CD4-positive, alpha-beta T cell treated with Interleukin-15 for 4 hours (primary cell): Measurements from ENCODE around the gene KBTBD12.
"Not testable (repeated sequence)": the region's sequence is repeated elsewhere in the genome, so short reads cannot be mapped to it uniquely, and the experiment has no call there.

Experiments used
- DNase-seq: peaks from one replicate; pipeline ENCODE4 v3.0.0-alpha.2; 2020; ENCODE audit warnings: low spot score

Gene KBTBD12

DNA sequence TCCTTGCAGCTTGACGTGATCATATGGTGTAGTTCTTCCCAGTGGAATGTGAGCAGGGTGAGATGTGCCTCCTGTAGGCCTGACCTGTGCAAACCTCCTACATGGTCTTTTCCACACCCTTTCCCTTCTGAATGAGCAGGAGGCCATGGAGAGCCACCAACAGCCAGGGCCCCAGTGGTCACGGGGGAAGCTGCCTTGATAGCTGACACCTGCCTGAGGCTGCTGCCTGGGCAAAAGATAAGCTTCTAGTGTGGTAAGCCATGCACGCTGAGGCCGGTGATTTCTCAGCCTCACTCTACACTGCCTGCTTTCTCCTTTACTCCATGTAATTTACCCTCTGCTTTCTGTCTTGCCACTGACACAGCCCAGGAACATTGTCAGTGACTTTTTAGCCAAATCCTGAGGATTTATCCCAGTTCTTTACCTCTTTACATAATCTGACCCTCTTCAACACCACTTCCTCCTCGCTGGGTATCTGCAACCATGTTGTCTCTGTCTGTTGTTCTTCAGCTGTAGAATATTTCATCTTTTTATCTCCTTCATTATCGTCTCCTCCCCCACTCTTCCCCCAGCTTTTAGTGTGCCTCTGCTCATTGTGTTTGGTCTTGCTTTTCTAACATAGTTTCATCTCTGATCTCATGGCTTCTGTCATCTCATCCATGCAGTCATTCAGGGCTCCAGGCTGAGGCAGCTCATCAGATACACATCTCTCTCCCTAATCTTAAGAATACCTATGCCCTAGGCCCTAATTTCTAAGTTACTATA lies 11.2 kb upstream of the KBTBD12 start:
- DNase-seq, result no peak

DNA sequence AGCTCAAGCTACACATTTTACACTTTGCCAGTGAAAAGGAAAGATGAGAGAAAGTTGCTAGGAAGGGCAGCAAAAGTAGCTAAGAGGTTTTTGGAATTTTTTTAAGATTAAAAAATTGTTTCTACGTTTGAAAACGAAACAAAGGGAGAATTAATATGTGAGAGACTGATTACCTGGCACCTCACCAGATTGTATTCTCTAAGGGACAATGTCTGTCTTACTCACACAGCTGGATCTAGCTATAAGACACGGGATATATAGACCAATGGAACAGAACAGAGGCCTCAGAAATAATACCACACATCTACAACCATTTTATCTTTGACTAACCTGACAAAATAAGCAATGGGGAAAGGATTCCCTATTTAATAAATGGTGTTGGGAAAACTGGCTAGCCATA lies 9.5 kb upstream of the KBTBD12 start:
- no peak for DNase-seq

DNA sequence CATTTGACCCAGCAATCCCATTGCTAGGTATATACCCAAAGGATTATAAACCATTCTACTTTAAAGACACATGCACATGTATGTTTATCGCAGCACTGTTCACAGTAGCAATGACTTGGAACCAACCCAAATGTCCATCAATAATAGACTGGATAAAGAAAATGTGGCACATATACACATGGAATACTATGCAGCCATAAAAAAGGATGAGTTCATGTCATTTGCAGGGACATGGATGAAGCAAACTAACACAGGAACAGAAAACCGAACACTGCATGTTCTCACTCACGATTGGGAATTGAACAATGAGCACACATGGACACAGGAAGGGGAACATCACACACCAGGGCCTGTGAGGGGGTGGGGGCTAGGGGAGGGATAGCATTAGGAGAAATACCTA lies 8.4 kb upstream of the KBTBD12 start:
- DNase-seq, result not testable (repeated sequence)

DNA sequence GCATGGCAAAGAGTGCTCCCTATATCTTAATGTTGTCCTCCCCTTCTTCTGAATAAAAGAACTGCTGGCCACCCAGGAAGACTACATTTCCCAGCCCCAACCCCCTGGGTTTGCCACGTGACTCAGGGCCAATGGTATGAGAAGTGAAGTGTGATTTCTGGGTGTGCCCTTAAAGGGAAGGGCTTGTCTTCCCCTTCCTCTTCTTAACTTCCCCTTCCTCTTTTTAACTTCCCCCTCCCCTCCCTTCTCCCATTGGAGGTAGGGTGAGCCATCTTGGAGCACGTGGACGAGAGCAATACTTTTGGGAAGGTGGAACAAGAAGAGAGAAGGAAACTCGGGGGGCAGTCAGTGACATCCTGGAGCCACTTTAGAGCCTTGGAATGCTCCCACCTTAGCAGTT lies 6.8 kb upstream of the KBTBD12 start:
- no peak for DNase-seq

DNA sequence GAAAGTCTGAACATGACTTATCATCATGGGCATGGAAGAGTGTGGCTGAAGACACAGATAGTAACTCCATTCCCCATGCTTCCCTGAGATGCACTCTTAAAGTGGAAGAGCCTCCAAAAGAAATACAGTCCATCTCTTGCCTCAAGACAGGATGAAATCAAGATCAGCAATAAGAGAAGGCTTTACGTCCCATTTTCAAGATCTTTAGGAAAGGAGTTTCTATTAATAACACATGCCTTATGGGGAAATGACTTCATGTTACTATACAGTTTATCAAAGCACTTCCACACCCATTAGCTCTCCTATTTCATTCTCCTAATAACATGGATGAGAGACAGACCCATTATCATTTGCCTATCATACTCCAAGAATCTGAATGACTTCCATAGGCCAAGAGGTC lies 6.1 kb upstream of the KBTBD12 start:
- no peak for DNase-seq

DNA sequence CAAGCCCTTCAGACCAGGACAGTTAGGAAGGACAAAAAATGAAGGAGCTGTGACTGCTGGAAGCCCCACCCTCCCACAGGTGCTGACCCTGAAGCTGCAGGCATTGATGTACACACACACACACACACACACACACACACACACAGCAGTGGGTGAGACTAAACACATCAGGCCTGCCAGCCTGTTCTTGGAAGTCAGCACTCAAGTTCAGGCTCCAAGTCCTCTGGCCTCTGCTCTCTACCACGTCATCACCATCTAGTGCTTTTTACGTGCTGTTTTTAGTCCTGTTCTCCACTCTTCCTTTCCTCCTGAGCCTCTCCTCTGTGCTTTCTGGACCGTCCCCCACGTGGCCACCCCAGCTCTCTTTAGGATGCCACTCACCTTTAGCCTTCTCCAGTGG lies 5.4 kb upstream of the KBTBD12 start:
- DNase-seq, result no peak

DNA sequence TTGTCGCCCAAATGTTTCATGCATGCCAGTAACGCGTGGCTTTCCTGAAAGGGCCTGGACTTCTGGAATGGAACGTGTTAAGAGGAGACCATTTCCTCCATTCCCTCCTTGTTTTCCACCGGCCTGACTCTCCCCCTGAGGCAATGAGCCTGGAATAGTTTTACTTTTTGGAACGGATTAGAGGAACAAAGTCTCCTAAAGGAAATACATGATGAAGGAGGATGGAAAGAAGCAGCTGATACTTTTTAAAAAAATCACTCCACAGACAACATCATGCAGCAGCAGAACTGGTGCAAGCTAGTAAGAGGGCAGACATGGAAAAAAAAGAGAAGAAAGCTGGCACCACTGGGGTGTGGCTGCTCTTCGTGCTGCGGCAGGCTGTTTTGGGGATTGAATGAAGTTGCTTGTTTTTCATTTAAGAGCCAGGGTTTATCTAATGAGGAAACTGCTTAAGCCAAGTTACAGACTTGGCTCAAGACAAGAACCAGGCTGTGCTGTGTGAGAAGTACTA lies 3.6 kb upstream of the KBTBD12 start:
- no peak for DNase-seq

DNA sequence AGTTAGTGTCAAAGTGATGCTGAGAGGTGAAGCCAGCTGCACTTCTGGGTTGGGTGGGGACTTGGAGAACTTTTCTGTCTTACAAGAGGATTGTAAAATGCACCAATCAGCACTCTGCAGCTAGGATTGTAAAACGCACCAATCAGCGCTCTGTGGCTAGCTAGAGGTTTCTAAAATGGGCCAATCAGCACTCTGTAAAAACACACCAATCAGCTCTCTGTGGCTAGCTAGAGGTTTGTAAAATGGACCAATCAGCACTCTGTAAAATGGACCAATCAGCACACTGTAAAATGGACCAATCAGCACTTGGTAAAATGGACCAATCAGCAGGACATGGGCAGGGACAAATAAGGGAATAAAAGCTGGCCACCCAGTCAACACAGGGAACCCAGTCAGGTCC lies 1.2 kb upstream of the KBTBD12 start:
- not testable (repeated sequence) for DNase-seq

DNA sequence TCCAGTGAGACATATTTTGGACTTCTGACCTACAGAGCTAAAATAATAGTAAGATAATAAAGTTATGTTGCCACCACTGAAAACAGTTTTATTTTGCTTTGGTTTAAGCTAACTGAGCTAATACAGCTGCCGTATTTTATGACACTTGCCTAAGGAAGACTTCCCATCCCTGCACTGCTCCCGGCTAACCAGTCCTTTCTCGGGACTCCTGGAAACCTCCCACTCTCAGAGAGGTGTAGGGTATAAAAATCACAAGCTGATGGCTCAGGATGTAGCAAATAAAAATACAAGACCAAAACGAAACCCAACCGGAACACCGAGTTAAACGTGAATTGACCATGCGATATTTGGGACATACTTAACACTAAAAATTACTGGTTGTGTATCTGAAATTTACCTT lies 448 bp upstream of the KBTBD12 start:
- DNase-seq, result no peak

DNA sequence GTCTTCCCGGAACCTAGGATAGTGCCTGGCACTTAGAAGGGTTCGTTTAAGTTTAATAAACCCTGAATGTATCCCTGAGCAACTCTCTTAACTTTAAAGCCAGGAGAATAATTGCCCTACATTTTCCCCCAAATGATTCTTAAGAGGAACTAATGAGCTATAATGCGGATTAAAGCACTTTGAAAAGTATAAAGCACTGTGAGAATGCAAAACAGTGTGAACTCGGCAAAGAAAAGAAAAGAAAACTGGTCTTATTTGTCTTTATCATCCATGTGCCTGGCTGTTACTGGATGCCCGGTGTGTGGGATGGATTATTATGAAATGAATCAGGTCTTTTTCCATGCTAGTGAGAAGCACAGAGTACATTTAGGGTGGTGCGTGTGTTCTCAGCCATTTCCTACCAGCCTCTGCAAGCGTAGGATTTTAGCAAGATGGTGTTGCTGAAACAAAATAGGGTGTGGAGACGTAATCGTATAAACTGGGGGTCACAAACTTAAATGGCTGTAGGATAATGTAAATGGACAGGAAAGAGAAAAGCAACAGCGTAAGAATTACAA lies 983 bp downstream of the KBTBD12 start:
- no peak for DNase-seq

DNA sequence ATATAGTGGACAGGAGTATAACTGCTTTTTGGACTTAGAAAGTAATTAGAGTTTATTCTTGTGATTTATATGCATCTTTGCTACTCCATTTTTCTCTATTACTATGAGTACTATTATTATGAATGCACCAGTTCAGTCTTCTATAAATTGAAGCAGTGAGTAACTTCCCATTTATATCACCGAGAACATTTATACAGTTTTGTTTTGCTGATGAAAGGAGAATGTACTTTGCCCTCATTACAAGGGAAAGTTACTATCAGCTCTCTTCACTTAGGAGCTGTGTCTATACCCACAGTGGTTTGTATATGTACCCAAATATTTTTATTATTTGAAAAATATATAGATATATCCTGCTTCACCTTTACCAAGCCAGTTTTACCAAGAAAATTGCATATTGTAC lies 5.7 kb downstream of the KBTBD12 start:
- no peak for DNase-seq

DNA sequence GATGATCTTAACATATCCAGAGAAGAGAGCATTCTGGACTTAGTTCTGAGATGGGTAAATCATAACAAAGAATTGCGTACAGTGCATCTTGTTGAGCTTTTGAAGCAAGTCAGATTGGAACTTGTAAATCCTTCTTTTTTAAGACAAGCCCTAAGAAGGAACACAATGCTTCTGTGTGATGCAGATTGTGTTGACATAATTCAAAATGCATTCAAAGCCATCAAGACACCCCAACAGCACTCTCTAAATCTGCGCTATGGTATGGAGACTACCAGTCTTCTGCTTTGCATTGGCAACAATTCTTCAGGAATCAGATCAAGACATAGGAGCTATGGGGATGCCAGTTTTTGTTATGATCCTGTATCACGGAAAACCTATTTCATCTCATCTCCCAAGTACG lies 8.6 kb downstream of the KBTBD12 start:
- DNase-seq, result no peak

DNA sequence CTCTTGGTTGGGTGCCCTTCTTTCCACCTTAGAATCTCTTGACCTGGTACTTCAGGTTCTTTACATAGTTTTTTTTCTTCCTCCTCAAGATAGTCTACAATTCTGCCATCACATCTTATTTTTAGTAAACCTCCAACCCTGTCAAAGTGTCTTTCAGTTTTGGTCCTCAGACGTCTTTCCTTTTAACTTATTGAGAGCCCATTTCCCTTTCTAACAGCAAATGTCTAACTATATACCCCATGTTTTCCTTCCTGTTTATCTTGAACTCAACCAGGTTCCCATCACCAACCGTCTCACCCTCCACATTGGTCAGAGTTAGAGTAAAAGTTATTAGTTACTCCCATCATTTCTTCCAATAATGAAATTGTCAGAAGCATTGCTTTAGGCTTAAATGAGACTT lies 10.4 kb downstream of the KBTBD12 start:
- no peak for DNase-seq

DNA sequence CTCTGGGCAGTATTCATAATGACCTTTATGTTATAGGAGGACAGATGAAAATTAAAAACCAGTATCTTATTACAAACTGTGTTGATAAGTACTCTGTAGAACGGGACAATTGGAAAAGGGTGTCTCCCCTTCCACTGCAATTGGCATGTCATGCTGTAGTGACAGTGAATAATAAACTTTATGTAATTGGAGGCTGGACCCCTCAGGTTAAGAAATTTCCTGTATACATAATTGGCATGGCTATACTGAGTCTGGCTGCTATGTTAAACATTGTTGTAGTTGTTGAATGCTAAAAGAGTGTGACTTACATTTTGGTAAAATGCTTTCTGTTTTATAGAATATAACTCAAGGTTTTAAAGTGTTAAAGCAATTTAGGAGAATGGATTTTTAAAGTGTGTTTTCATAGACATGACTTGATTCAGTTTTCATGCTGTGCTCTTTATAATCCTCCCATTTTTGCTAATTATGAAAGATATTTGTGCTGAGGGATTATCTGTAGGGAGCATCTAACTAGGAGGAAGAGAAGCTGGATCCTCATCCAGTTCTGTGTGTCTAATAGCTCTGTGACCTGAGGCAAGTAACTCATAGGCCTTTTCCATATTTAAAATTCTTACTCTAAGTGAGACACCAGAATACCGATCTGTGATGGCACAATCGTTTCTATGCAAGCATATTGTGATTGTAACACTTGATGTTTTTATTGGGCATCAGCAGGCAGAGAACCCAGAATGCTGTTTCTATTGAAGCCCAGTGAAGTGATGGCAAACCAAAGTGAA lies 13.0 kb downstream of the KBTBD12 start:
- DNase-seq, result no peak

DNA sequence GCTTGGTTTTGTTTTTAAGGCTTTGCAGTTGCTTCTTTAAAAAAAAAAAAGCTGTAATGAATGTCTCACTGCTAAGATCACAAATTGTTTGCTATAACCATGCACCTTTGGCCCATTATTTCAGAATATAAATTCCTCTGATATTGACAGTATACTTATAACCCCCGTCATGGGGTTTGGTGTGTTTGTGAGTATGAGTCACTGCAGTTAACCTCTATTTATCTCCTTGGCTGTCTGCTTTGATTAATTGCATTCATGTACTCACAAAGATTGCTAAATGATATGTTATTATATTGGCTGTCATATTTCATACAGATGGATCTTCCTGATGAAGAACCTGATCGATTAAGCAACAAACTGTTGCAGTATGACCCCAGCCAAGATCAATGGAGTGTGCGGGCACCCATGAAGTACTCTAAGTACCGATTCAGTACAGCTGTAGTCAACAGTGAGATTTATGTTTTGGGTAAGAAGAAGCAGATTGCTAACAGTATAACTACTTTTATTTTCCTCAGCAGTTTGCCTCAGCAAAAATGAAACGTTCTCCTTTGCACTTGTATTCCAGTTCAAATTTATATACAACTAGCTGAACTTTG lies 14.9 kb downstream of the KBTBD12 start:
- DNase-seq, result no peak

DNA sequence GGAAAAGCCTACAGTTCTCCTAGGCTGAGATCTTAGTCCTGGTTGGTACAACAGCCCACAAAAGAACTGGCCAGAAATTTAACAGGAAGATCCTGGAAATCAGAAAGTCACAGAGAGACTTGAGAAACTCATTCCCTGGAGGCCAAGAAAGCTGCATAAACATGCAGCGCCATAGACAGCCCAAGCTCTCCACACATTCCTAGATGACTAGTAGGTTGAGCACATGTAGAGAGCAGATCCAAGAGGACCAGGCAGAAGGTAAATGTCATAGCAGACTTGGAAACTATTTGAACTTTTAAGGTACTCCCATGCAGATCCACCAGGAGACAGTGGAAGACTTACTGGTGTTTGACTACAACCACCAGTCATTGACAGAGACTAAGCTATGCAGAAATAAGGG lies 18.4 kb downstream of the KBTBD12 start:
- DNase-seq, result no peak

DNA sequence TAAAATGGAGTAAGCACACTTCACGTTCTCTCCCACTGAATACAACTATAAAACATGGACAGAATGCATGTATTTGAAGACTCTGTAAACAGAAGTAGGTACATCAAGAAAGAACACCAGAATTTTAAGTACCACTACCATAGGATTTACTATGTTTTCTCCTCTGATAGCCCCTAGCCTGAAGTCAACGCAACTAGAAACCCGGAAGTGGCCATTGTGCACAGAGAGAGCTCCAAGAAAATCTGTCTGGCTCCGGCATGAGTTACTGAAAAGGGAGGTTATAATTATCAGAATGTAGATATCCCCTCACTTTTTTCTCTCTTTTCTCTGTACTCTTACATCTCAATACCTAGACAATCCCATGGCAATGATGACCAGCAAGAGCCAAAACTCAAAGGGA lies 23.8 kb downstream of the KBTBD12 start:
- DNase-seq, result no peak

DNA sequence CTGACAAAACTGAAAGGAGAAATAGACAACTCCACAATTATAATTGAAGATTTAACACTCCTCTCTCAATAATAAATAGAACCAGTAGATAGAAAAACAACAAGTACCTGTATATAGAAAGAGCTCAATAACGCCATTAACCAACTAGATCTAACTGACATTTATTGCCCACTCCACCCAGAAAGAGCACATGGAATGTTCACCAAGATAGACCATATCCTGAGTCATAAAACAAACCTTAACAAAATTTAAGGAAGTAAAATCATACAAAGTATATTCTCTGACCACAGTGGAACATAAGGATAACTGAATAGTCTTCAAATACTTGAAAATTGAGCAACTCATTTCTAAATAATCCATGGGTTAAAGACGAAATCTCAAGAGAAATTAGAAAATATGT lies 25.1 kb downstream of the KBTBD12 start:
- DNase-seq, result no peak

DNA sequence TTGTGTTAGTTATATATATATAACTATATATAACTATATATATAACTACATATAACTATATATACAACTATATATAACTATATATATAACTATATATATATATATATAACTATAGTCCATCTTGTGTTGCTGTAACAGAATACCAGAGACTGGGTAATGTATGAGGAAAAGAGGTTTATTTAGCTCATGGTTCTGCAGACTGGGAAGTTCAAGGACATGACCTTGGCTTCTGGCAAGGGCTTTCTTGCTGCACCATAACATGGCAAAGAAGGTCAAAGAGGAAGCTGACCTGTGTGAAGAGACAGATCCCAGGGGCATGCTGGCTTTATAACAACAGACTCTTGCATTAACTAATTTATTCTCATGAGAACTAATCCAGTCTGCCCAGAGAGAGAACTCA lies 27.6 kb downstream of the KBTBD12 start:
- DNase-seq, result no peak

DNA sequence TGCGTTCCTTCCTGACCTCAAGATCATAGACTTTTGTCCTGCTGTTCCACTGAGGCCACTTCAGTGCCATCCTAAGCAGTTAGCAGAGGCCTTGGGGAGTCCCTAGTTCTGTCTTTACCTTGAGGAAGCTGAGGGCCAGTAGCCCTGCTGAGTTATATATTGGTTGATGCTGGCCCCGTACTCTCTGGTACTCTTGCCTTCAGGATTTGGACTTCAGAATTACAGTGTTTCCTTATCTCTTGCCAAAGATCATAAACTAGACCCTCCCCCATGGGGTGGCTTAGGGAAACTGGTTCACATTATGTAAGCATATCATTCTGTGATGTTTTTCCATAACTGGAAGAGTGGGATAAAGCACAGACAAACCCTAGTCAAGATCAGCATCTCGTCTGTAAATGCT lies 33.2 kb downstream of the KBTBD12 start:
- no peak for DNase-seq

DNA sequence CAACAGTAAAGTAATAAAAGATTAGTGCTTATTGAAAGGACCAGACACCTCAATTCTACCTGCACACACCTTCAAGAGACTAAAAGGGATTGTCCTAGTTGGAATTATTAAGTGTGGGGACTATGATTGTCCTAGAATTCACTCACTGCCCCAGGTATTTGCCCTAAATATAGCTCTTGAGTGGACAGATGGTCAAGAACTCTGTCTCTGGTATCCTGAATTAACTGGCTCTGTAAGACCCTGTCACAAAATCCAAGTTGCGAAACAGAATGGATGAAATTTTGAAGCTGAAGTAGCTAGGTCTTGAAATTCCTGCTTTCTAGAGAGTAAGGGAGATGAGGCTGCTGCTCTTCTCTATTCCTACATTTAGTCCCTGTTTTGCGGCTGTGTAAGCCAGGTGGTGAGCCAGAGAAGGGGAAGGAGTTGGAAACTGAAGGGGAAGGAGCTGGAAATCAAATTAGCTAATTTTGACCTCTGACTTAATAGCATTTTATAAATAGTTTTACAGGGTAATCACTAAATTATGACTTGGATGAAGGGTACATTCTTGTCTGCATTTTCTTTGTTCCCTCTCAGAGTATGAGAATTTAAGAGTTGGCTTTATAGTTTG lies 34.5 kb downstream of the KBTBD12 start:
- no peak for DNase-seq

DNA sequence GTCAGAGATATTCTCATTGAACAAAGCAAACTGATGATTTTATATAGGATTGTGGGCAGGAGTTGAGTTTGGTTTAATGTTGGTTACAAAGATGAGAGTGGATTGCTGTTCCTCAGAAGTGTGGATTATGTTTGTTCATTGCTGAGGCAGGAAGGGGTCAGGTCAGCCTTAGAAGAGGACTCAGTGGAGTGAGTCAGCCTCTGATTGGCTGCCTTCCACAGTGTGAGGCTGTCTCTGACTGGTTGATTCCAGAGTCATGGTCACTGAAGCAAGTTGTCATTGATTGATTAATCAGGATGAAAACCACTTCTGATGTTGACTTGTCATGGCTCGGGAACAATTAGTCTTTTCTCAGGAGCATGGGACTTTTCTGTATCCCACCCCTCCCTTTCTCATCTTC lies 36.2 kb downstream of the KBTBD12 start:
- DNase-seq, result no peak
